Left lung (tissue), 10 donors: ENCODE data around the gene FAM9C. TPM values are rescaled to one million over a fixed set of nuclear protein-coding genes. Genes with fewer than 3 reads are reported as not detected.
"Not testable (repeated sequence)": the region's sequence is repeated elsewhere in the genome, so short reads cannot be mapped to it uniquely, and the experiment has no call there.

Experiments
- ATAC-seq: fragments of 200-7000 bp; cut with Tn5 transposase; one replicate; pipeline ENCODE4 v1.9.1; 2020; ENCODE audit warnings: moderate library complexity
- DNase-seq, 4 donors: peaks; one replicate each; pipeline ENCODE4 v3.0.0-alpha.2; 2013 to 2020
- H3K27ac ChIP-seq, 2 donors: fragments of 200-600 bp; sonication (generic) in 1 of 2; one replicate each; pipeline versions ENCODE4 v1.5.0 to v1.8.0; 2020 to 2021
- H3K27me3 ChIP-seq, 2 donors: fragments of 200-600 bp; sonication (generic) in 1 of 2; one replicate each; pipeline versions ENCODE4 v1.5.0 to v1.8.0; 2020 to 2021
- H3K36me3 ChIP-seq, 2 donors: fragments of 200-600 bp; sonication (generic) in 1 of 2; one replicate each; pipeline versions ENCODE4 v1.5.0 to v1.8.0; 2020 to 2021
- H3K4me1 ChIP-seq, 2 donors: fragments of 200-600 bp; one replicate each; pipeline ENCODE4 v1.8.0; 2021
- H3K4me3 ChIP-seq, 2 donors: fragments of 200-600 bp; sonication (generic) in 1 of 2; one replicate each; pipeline versions ENCODE4 v1.5.0 to v1.8.0; 2020 to 2021; ENCODE audit warnings: mild to moderate bottlenecking in 1 of 2
- H3K9me3 ChIP-seq, 2 donors: fragments of 200-600 bp; sonication (generic) in 1 of 2; one replicate each; pipeline versions ENCODE4 v1.5.0 to v1.8.0; 2020 to 2021
- intact Hi-C, 2 donors: fragments of 100-400 bp; cut with DNase I; formaldehyde crosslinking; loops; one replicate each; pipeline versions ENCODE4 v1.11.2 to v1.14.2; 2022
- polyA plus RNA-seq, 6 donors: library from polyadenylated mRNA; unstranded; fragments of 120-200 nt; gene quantifications; one replicate each; pipeline ENCODE4 v1.2.1, GENCODE V29; 2013; ENCODE audit not compliant: insufficient read length in 6 of 6
- total RNA-seq, 2 donors: library from RNA; stranded (reverse); fragmentation: NEBNext Ultra II Directional; extraction: Animal tissue kit (Norgen Biotek cat#: 25700); gene quantifications; one replicate each; pipeline ENCODE4 v1.2.1, GENCODE V29; 2021
- TF ChIP-seq, protein P1 (sequence below), 2 donors: fragments of 200-600 bp; sonication (generic) in 1 of 2; IDR thresholded peaks; one replicate each; pipeline versions ENCODE4 v1.5.0 to v1.8.0; 2021; ENCODE audit warnings: antibody characterized with exemption in 2 of 2
- donor health status: DM: no; HTN: yes; CAD: no.
- donor health status: DM: no; HTN: no; CAD: no.

The FAM9C gene
- total and polyA plus RNA-seq, 8 donors, result 0.11 to 0.77 (median 0.21) TPM; not detected in 2

DNA sequence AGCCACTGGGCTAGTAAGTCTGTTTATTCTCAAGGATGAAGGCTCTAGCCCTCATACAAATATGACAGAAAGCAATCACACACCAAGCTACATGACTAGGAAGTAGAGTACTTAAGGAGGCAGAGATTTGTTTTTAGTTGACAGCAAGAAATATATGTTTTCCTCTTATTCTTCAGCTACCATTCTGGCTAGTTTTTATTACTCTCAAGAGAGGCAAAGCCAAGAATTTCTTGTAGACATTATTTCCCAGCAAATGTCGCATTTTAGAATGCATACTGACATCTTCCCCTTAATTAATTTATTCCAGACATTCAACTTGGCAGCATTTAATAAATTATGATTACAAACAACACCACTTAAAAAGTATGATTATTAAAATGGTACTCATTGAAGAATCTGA, 23.4 kb upstream of the FAM9C start:
- DNase-seq (no peak), ATAC-seq (no peak)
- TF ChIP-seq, protein P1, sequence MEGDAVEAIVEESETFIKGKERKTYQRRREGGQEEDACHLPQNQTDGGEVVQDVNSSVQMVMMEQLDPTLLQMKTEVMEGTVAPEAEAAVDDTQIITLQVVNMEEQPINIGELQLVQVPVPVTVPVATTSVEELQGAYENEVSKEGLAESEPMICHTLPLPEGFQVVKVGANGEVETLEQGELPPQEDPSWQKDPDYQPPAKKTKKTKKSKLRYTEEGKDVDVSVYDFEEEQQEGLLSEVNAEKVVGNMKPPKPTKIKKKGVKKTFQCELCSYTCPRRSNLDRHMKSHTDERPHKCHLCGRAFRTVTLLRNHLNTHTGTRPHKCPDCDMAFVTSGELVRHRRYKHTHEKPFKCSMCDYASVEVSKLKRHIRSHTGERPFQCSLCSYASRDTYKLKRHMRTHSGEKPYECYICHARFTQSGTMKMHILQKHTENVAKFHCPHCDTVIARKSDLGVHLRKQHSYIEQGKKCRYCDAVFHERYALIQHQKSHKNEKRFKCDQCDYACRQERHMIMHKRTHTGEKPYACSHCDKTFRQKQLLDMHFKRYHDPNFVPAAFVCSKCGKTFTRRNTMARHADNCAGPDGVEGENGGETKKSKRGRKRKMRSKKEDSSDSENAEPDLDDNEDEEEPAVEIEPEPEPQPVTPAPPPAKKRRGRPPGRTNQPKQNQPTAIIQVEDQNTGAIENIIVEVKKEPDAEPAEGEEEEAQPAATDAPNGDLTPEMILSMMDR (IDR thresholded peaks at IDR 0.05), result no peak
- peaks cover 0 to 7% of the 10 kb centered on the region in 2 donors for H3K9me3 ChIP-seq
- no peaks in the 10 kb centered on the region for H3K27me3 ChIP-seq
- intact Hi-C loops, result no loop called here
- no peak overlapping the region for H3K27ac ChIP-seq
- no peaks in the 10 kb centered on the region for H3K4me1 ChIP-seq
- H3K4me3 ChIP-seq, result no peak overlapping the region
- H3K36me3 ChIP-seq, result no peaks in the 10 kb centered on the region

GRCh38 chrX:13066391-13066790, 22.0 kb upstream of the FAM9C start:
- Histone ChIP-seq H3K36me3 (no peaks in the 10 kb centered on the region), H3K9me3 (peaks cover 0 to 7% of the 10 kb centered on the region in 2 donors), H3K4me1 (no peaks in the 10 kb centered on the region), H3K27me3 (no peaks in the 10 kb centered on the region), H3K27ac (no peak overlapping the region), H3K4me3 (no peak overlapping the region)
- intact Hi-C loops, result no loop called here
- TF ChIP-seq, protein P1 (IDR thresholded peaks at IDR 0.05), result no peak
- ATAC-seq, result no peak
- no peak for DNase-seq

GRCh38 chrX:13064599-13065143, 20.3 kb upstream of the FAM9C start:
- no peaks in the 10 kb centered on the region for H3K36me3 ChIP-seq
- peaks cover 0 to 7% of the 10 kb centered on the region in 2 donors for H3K9me3 ChIP-seq
- no peak for DNase-seq
- peaks cover 0 to 9% of the 10 kb centered on the region in 2 donors for H3K4me1 ChIP-seq
- intact Hi-C loops, result no loop called here
- peak; percentile 52 for ATAC-seq
- H3K27me3 ChIP-seq, result no peaks in the 10 kb centered on the region
- TF ChIP-seq, protein P1 (IDR thresholded peaks at IDR 0.05), result no peak
- no peak overlapping the region for H3K4me3 ChIP-seq
- no peak overlapping the region for H3K27ac ChIP-seq

DNA sequence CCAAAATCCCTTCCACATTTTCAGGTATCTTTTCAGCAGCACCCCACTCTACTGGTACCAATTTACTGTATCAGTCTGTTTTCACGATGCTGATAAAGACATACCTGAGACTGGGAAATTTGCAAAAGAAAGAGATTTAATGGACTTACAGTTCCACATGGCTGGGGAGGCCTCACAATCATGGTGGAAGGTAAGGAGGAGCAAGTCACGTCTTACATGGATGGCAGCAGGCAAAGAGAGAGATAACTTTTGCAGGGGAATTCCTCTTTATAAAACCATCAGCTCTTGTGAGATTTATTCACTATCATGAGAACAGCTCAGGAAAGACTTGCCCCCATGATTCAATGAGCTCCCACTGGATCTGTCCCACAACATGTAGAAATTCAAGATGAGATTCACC, 18.7 kb upstream of the FAM9C start:
- H3K36me3 ChIP-seq, H3K27me3 ChIP-seq, ATAC-seq, H3K27ac ChIP-seq, H3K4me3 ChIP-seq, H3K9me3 ChIP-seq, DNase-seq, intact Hi-C loops: not testable (repeated sequence)
- H3K4me1 ChIP-seq, result peaks cover 0 to 12% of the 10 kb centered on the region in 2 donors

GRCh38 chrX:13062331-13062730, 17.9 kb upstream of the FAM9C start:
- H3K9me3 ChIP-seq, DNase-seq, ATAC-seq, H3K36me3 ChIP-seq, H3K4me3 ChIP-seq, intact Hi-C loops, H3K27ac ChIP-seq, H3K27me3 ChIP-seq: not testable (repeated sequence)
- H3K4me1 ChIP-seq, result peaks cover 0 to 12% of the 10 kb centered on the region in 2 donors

- H3K27ac ChIP-seq, H3K27me3 ChIP-seq, H3K36me3 ChIP-seq, H3K9me3 ChIP-seq, DNase-seq, H3K4me3 ChIP-seq, intact Hi-C loops, ATAC-seq: not testable (repeated sequence)
- peaks cover 0 to 12% of the 10 kb centered on the region in 2 donors for H3K4me1 ChIP-seq
Observed at GRCh38 chrX:13061215-13061708, 16.8 kb upstream of the FAM9C start.
